ENCODE data around the gene IL27RA. TPM values are rescaled to one million over a fixed set of nuclear protein-coding genes. Genes with fewer than 3 reads are reported as not detected.

Gene IL27RA
- total and polyA plus RNA-seq, 2 donors from 2014 or later: 3.1 to 14.1 TPM

- no peak for TF ChIP-seq CTCF (IDR thresholded peaks at IDR 0.05; ENCODE audit: borderline replicate concordance, extremely low read depth, insufficient read depth)
- DNase-seq (no peak), FAIRE-seq (no peak)
- H3K27ac ChIP-seq (ENCODE audit: low read depth in 2 of 2, low read length in 2 of 2): no peak overlapping the region
- H3K36me3 ChIP-seq (ENCODE audit: control insufficient read depth in 2 of 3, insufficient read depth in 3 of 3, low read length in 3 of 3): no peaks in the 10 kb centered on the region
- no peaks in the 10 kb centered on the region for H3K27me3 ChIP-seq (ENCODE audit: control insufficient read depth, insufficient read depth, low read length)
- intact Hi-C loops (cut with DNase I): no loop called here
- no peaks in the 10 kb centered on the region for H3K9me3 ChIP-seq (ENCODE audit: control insufficient read depth in 2 of 3, insufficient read depth in 1 of 3, low read length in 3 of 3)
- no peak overlapping the region for H3K4me3 ChIP-seq (ENCODE audit: low read length in 3 of 3)
- peaks cover 2 to 14% (median 4%) of the 10 kb centered on the region in 3 donors for H3K4me1 ChIP-seq (ENCODE audit: control insufficient read depth in 2 of 3, insufficient read depth in 2 of 3, low read depth in 1 of 3, low read length in 3 of 3)
- H3K9ac ChIP-seq (ENCODE audit: low read length in 3 of 3): no peak overlapping the region
Measured at GRCh38 chr19:14078411-14078810, 46.8 kb downstream of the IL27RA start.

GRCh38 chr19:14080887-14081796 is 49.6 kb downstream of the IL27RA start:
- FAIRE-seq (peak; percentile 99), DNase-seq (peak; percentile 99 to 100 (median 100))
- Histone ChIP-seq H3K27ac (ENCODE audit: low read depth in 2 of 2, low read length in 2 of 2) (peak overlapping the region; percentile 92 to 94), H3K9ac (ENCODE audit: low read length in 3 of 3) (peak overlapping the region; percentile 79 to 95 (median 91)), H3K9me3 (ENCODE audit: control insufficient read depth in 2 of 3, insufficient read depth in 1 of 3, low read length in 3 of 3) (no peaks in the 10 kb centered on the region), H3K4me1 (ENCODE audit: control insufficient read depth in 2 of 3, insufficient read depth in 2 of 3, low read depth in 1 of 3, low read length in 3 of 3) (peaks cover 0 to 9% (median 4%) of the 10 kb centered on the region in 3 donors), H3K36me3 (ENCODE audit: control insufficient read depth in 2 of 3, insufficient read depth in 3 of 3, low read length in 3 of 3) (no peaks in the 10 kb centered on the region), H3K27me3 (ENCODE audit: control insufficient read depth, insufficient read depth, low read length) (no peaks in the 10 kb centered on the region), H3K4me3 (ENCODE audit: low read length in 3 of 3) (peak overlapping the region; percentile 75 to 88 (median 85))
- no peak for TF ChIP-seq CTCF (IDR thresholded peaks at IDR 0.05; ENCODE audit: borderline replicate concordance, extremely low read depth, insufficient read depth)
- intact Hi-C loops (cut with DNase I): no loop called here

GRCh38 chr19:14081797-14082674 is 50.5 kb downstream of the IL27RA start:
- no peak for TF ChIP-seq CTCF (IDR thresholded peaks at IDR 0.05; ENCODE audit: borderline replicate concordance, extremely low read depth, insufficient read depth)
- H3K4me3 ChIP-seq (ENCODE audit: low read length in 3 of 3): peak overlapping the region; percentile 68 to 85 (median 75)
- peak in 2 of 5 donors; percentile 88 to 92 for DNase-seq
- peaks cover 0 to 9% (median 4%) of the 10 kb centered on the region in 3 donors for H3K4me1 ChIP-seq (ENCODE audit: control insufficient read depth in 2 of 3, insufficient read depth in 2 of 3, low read depth in 1 of 3, low read length in 3 of 3)
- no peaks in the 10 kb centered on the region for H3K36me3 ChIP-seq (ENCODE audit: control insufficient read depth in 2 of 3, insufficient read depth in 3 of 3, low read length in 3 of 3)
- H3K9ac ChIP-seq (ENCODE audit: low read length in 3 of 3): peak overlapping the region; percentile 0 to 90 (median 34)
- no peaks in the 10 kb centered on the region for H3K27me3 ChIP-seq (ENCODE audit: control insufficient read depth, insufficient read depth, low read length)
- FAIRE-seq: no peak
- peak overlapping the region; percentile 92 to 94 for H3K27ac ChIP-seq (ENCODE audit: low read depth in 2 of 2, low read length in 2 of 2)
- no peaks in the 10 kb centered on the region for H3K9me3 ChIP-seq (ENCODE audit: control insufficient read depth in 2 of 3, insufficient read depth in 1 of 3, low read length in 3 of 3)
- intact Hi-C loops (cut with DNase I): no loop called here

Measured in kidney (tissue), 14 donors.